Endothelial cell (in vitro differentiated cells): Measurements from ENCODE around the gene AP1M1. TPM values are rescaled to one million over a fixed set of nuclear protein-coding genes. Genes with fewer than 3 reads are reported as not detected.
A peak's percentile ranks its signal among the peaks of the same experiment; 100 is the strongest.

Source experiments
- DNase-seq: peaks from one replicate; pipeline ENCODE4 v3.0.0; 2021; ENCODE audit warnings: low spot score
- H3K27ac Mint-ChIP-seq: one replicate; pipeline ENCODE4 v1.8.0; 2021; ENCODE audit warnings: mixed read lengths, inconsistent platforms; ENCODE audit not compliant: unreplicated experiment
- H3K27me3 Mint-ChIP-seq: one replicate; pipeline ENCODE4 v1.8.0; 2021; ENCODE audit warnings: mild to moderate bottlenecking, moderate library complexity, mixed read lengths, inconsistent platforms; ENCODE audit not compliant: unreplicated experiment
- H3K36me3 Mint-ChIP-seq: one replicate; pipeline ENCODE4 v1.8.0; 2021; ENCODE audit warnings: mild to moderate bottlenecking, low read depth, mixed read lengths, inconsistent platforms; ENCODE audit not compliant: unreplicated experiment
- H3K4me1 Mint-ChIP-seq: one replicate; pipeline ENCODE4 v1.8.0; 2021; ENCODE audit warnings: mild to moderate bottlenecking, mixed read lengths, inconsistent platforms; ENCODE audit not compliant: unreplicated experiment
- H3K4me3 Mint-ChIP-seq: one replicate; pipeline ENCODE4 v1.8.0; 2021; ENCODE audit warnings: mild to moderate bottlenecking, mixed read lengths, inconsistent platforms; ENCODE audit not compliant: unreplicated experiment
- H3K9me3 Mint-ChIP-seq: one replicate; pipeline ENCODE4 v1.8.0; 2021; ENCODE audit warnings: mixed read lengths, inconsistent platforms; ENCODE audit not compliant: unreplicated experiment
- CTCF ChIP-seq: fragments of 200-600 bp; sonication (generic); IDR thresholded peaks from one replicate; pipeline ENCODE4 v1.5.0; 2021; ENCODE audit warnings: antibody characterized with exemption; ENCODE audit not compliant: unreplicated experiment
- total RNA-seq: library from RNA; stranded (reverse); fragmentation: NEBNext Ultra II Directional; extraction: Animal tissue kit (Norgen Biotek cat#: 25700); gene quantifications from one replicate; pipeline ENCODE4 v1.2.1, GENCODE V29; 2021; ENCODE audit not compliant: unreplicated experiment

The AP1M1 gene
- total RNA-seq, 1 donor from 2014 or later, result 76.0 TPM

- TF ChIP-seq CTCF, result no peak
- H3K4me1 Mint-ChIP-seq, result peaks cover 11% of the 10 kb centered on the region
- peaks cover 6% of the 10 kb centered on the region for H3K9me3 Mint-ChIP-seq
- peak overlapping the region; percentile 48 for H3K27ac Mint-ChIP-seq
- no peak for DNase-seq
- no peak overlapping the region for H3K4me3 Mint-ChIP-seq
- H3K27me3 Mint-ChIP-seq, result peaks cover 12% of the 10 kb centered on the region
- H3K36me3 Mint-ChIP-seq, result peaks cover 3% of the 10 kb centered on the region
Measured at GRCh38 chr19:16260160-16260811, 62.6 kb downstream of the AP1M1 start.

- no peak for DNase-seq
- H3K36me3 Mint-ChIP-seq, result peaks cover 3% of the 10 kb centered on the region
- H3K27ac Mint-ChIP-seq, result peak overlapping the region; percentile 48
- no peak for TF ChIP-seq CTCF
- H3K4me1 Mint-ChIP-seq, result peaks cover 11% of the 10 kb centered on the region
- peaks cover 6% of the 10 kb centered on the region for H3K9me3 Mint-ChIP-seq
- peaks cover 10% of the 10 kb centered on the region for H3K27me3 Mint-ChIP-seq
- H3K4me3 Mint-ChIP-seq, result no peak overlapping the region
Measured at GRCh38 chr19:16260812-16261161, 63.1 kb downstream of the AP1M1 start.

GRCh38 chr19:16261584-16262368 is 64.1 kb downstream of the AP1M1 start:
- Mint-ChIP-seq H3K4me1 (peaks cover 11% of the 10 kb centered on the region), H3K9me3 (peaks cover 6% of the 10 kb centered on the region), H3K27ac (peak overlapping the region; percentile 18), H3K4me3 (no peak overlapping the region), H3K27me3 (peaks cover 10% of the 10 kb centered on the region), H3K36me3 (peaks cover 3% of the 10 kb centered on the region)
- TF ChIP-seq CTCF, result no peak
- no peak for DNase-seq

- no peak for TF ChIP-seq CTCF
- Mint-ChIP-seq H3K27me3 (peaks cover 10% of the 10 kb centered on the region), H3K36me3 (peaks cover 3% of the 10 kb centered on the region), H3K27ac (no peak overlapping the region), H3K4me1 (peaks cover 11% of the 10 kb centered on the region), H3K4me3 (no peak overlapping the region), H3K9me3 (peaks cover 6% of the 10 kb centered on the region)
- no peak for DNase-seq
Measured at GRCh38 chr19:16262618-16263017, 64.9 kb downstream of the AP1M1 start.

- Mint-ChIP-seq H3K4me1 (peaks cover 11% of the 10 kb centered on the region), H3K4me3 (no peak overlapping the region), H3K36me3 (peaks cover 3% of the 10 kb centered on the region), H3K27ac (no peak overlapping the region), H3K9me3 (peaks cover 6% of the 10 kb centered on the region), H3K27me3 (peaks cover 10% of the 10 kb centered on the region)
- DNase-seq, result no peak
- no peak for TF ChIP-seq CTCF
Measured at GRCh38 chr19:16263141-16263761, 65.5 kb downstream of the AP1M1 start.
